Peyer's patch (tissue), 4 donors: Measurements from ENCODE around the gene RPL36AL. TPM values are rescaled to one million over a fixed set of nuclear protein-coding genes. Genes with fewer than 3 reads are reported as not detected.

Experiments
- DNase-seq, 3 donors: peaks; one replicate each; pipeline ENCODE4 v3.0.0-alpha.2; 2017 to 2019
- H3K27ac ChIP-seq, 4 donors: fragments of 200-600 bp; sonication (generic); one replicate each; pipeline ENCODE4 v1.5.1; 2016 to 2019
- H3K27me3 ChIP-seq, 2 donors: fragments of 200-600 bp; sonication (generic); one replicate each; pipeline ENCODE4 v1.5.1; 2019
- H3K36me3 ChIP-seq, 3 donors: fragments of 200-600 bp; sonication (generic); one replicate each; pipeline ENCODE4 v1.5.1; 2016 to 2019
- H3K4me1 ChIP-seq, 4 donors: fragments of 200-600 bp; sonication (generic); one replicate each; pipeline ENCODE4 v1.5.1; 2016 to 2019
- H3K4me3 ChIP-seq, 4 donors: fragments of 200-600 bp; sonication (generic); 1 replicate in 3 of 4; 2 replicates in 1 of 4; pipeline ENCODE4 v1.5.1; 2016 to 2019; ENCODE audit warnings: mild to moderate bottlenecking in 1 of 4
- H3K9me3 ChIP-seq, 4 donors: fragments of 200-600 bp; sonication (generic); one replicate each; pipeline ENCODE4 v1.5.1; 2016 to 2019; ENCODE audit warnings: mild to moderate bottlenecking in 1 of 4
- CTCF ChIP-seq, 6 experiments: fragments of 450-650 bp in 4 of 6; fragments of 200-600 bp in 2 of 6; sonication (generic) in 1 of 6; IDR thresholded peaks; one replicate each; pipeline ENCODE4 v1.5.1; 2017 to 2019; ENCODE audit warnings: antibody characterized with exemption in 6 of 6, mild to moderate bottlenecking in 3 of 6, moderate library complexity in 1 of 6
- POLR2A ChIP-seq, 2 donors: fragments of 450-650 bp; IDR thresholded peaks; one replicate each; pipeline ENCODE4 v1.5.1; 2017; ENCODE audit warnings: antibody characterized with exemption in 2 of 2, mild to moderate bottlenecking in 2 of 2, moderate library complexity in 2 of 2
- total RNA-seq, 4 donors: library from RNA; depleted of rRNA; stranded (reverse); fragments of >200 nt; gene quantifications; one replicate each; pipeline ENCODE4 v1.1.0, GENCODE V29; 2016

Gene RPL36AL
- total RNA-seq, 4 donors from 2014 or later = 117 to 225 (median 169) TPM

- H3K36me3 ChIP-seq = peaks cover 0 to 29% (median 0%) of the 10 kb centered on the region in 3 donors
- H3K4me1 ChIP-seq = peaks cover 7 to 14% (median 11%) of the 10 kb centered on the region in 4 donors
- H3K4me3 ChIP-seq = no peak overlapping the region
- TF ChIP-seq CTCF (IDR thresholded peaks at IDR 0.05) (no peak), POLR2A (IDR thresholded peaks at IDR 0.05) (no peak)
- no peak overlapping the region for H3K27ac ChIP-seq
- H3K27me3 ChIP-seq = no peaks in the 10 kb centered on the region
- no peak for DNase-seq
- no peaks in the 10 kb centered on the region for H3K9me3 ChIP-seq
These were observed 38.1 kb downstream of the RPL36AL start for GRCh38 chr14:49582113-49582977.

- TF ChIP-seq POLR2A (IDR thresholded peaks at IDR 0.05) (no peak), CTCF (IDR thresholded peaks at IDR 0.05) (no peak)
- peaks cover 0 to 38% (median 0%) of the 10 kb centered on the region in 3 donors for H3K36me3 ChIP-seq
These were observed 39.0 kb downstream of the RPL36AL start for GRCh38 chr14:49581209-49582112.

GRCh38 chr14:49579841-49580240 is 40.6 kb downstream of the RPL36AL start:
- DNase-seq = no peak
- Histone ChIP-seq H3K27ac (no peak overlapping the region), H3K9me3 (no peaks in the 10 kb centered on the region), H3K4me1 (peaks cover 7 to 13% (median 11%) of the 10 kb centered on the region in 4 donors), H3K4me3 (no peak overlapping the region), H3K27me3 (no peaks in the 10 kb centered on the region), H3K36me3 (peaks cover 0 to 41% (median 0%) of the 10 kb centered on the region in 3 donors)
- TF ChIP-seq CTCF (IDR thresholded peaks at IDR 0.05) (no peak), POLR2A (IDR thresholded peaks at IDR 0.05) (no peak)

More at GRCh38 chr14:49581209-49582112, 39.0 kb downstream of the RPL36AL start:
- H3K9me3 ChIP-seq = no peaks in the 10 kb centered on the region
- H3K27ac ChIP-seq = no peak overlapping the region
- DNase-seq = no peak
- peaks cover 7 to 14% (median 11%) of the 10 kb centered on the region in 4 donors for H3K4me1 ChIP-seq
- H3K4me3 ChIP-seq = no peak overlapping the region
- H3K27me3 ChIP-seq = no peaks in the 10 kb centered on the region

- Histone ChIP-seq H3K9me3 (no peaks in the 10 kb centered on the region), H3K27ac (no peak overlapping the region), H3K4me1 (no peaks in the 10 kb centered on the region), H3K4me3 (no peak overlapping the region), H3K36me3 (peaks cover 0 to 30% (median 0%) of the 10 kb centered on the region in 3 donors), H3K27me3 (no peaks in the 10 kb centered on the region)
- no peak for DNase-seq
- no peak for TF ChIP-seq CTCF (IDR thresholded peaks at IDR 0.05)
- no peak for TF ChIP-seq POLR2A (IDR thresholded peaks at IDR 0.05)
These were observed 42.3 kb downstream of the RPL36AL start for GRCh38 chr14:49578141-49578540.

GRCh38 chr14:49574038-49574437 is 46.4 kb downstream of the RPL36AL start:
- Histone ChIP-seq H3K27me3 (no peaks in the 10 kb centered on the region), H3K4me1 (no peaks in the 10 kb centered on the region), H3K27ac (no peak overlapping the region), H3K9me3 (no peaks in the 10 kb centered on the region), H3K36me3 (peaks cover 0 to 15% (median 0%) of the 10 kb centered on the region in 3 donors), H3K4me3 (no peak overlapping the region)
- DNase-seq = no peak
- TF ChIP-seq POLR2A (IDR thresholded peaks at IDR 0.05) (no peak), CTCF (IDR thresholded peaks at IDR 0.05) (no peak)
